ENCODE results near the gene DOC2B. TPM values are rescaled to one million over a fixed set of nuclear protein-coding genes. Genes with fewer than 3 reads are reported as not detected.
A peak's percentile ranks its signal among the peaks of the same experiment; 100 is the strongest.

The DOC2B gene
- total RNA-seq, 4 donors from 2014 or later: 4.9 to 41.9 (median 19.3) TPM

GRCh38 chr17:164303-165235, 16.9 kb downstream of the DOC2B start:
- TF ChIP-seq CTCF (IDR thresholded peaks at IDR 0.05): no peak
- DNase-seq (ENCODE audit: low spot score) (no peak), ATAC-seq (ENCODE audit: low FRiP score) (peak; percentile 60)

DNA sequence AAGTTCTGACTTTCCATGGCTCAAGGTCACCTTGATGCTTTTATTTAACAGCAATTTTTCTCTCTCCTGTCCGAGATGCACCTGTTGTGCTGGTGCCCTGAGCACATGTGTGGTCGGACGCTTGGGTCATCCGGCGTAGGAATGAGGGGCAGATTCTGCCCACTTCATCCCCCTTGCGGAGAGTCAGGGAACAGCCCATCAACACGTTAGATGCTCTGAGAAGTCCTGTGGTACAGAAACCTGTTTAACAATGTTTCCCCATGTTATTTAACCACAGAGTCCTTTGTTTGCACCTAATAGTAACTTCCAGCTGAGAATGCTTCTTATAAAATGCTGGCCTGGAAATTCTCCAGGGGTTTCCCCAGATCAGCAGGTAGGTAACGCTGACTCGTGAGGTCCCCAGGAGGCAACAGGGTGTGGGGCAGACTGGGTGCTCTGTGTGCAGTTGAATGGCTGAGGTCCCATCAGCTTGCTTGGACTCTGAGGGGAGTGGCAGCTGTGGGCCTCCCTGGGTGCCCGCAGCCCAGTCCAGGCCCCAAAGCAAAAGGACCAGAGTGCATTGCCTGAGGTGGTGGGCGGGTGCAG, 17.8 kb downstream of the DOC2B start:
- TF ChIP-seq CTCF (IDR thresholded peaks at IDR 0.05): no peak
- no peak for DNase-seq (ENCODE audit: low spot score)
- ATAC-seq (ENCODE audit: low FRiP score): no peak

- TF ChIP-seq CTCF (IDR thresholded peaks at IDR 0.05): no peak
- ATAC-seq (ENCODE audit: low FRiP score): no peak
- no peak for DNase-seq (ENCODE audit: low spot score)
These were observed 18.8 kb downstream of the DOC2B start for GRCh38 chr17:162689-163088.

GRCh38 chr17:161481-161880, 20.0 kb downstream of the DOC2B start:
- ATAC-seq (ENCODE audit: low FRiP score) (no peak), DNase-seq (ENCODE audit: low spot score) (no peak)
- no peak for TF ChIP-seq CTCF (IDR thresholded peaks at IDR 0.05)

DNA sequence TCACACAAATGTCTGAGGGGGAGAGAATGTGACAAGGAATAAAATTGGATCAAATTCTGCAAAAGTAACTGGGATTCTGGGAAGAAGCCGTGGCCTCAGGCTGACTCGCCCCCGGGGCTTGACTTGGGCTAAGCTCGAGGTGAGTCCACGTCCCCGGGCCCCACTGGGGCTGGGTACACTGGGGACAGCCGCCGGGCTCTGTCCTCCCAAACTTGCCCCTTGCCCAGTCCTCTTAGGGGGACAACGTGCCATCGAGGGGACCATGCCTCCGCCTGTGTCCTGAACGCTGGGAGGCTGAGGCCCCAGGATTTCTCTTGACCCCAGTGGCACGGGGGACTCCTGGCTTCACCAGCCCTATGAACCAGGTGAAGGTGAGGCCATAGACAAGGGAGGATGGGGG, 21.1 kb downstream of the DOC2B start:
- ATAC-seq (ENCODE audit: low FRiP score) (no peak), DNase-seq (ENCODE audit: low spot score) (no peak)

GRCh38 chr17:159609-160008, 21.8 kb downstream of the DOC2B start:
- no peak for ATAC-seq (ENCODE audit: low FRiP score)
- no peak for DNase-seq (ENCODE audit: low spot score)
- TF ChIP-seq CTCF (IDR thresholded peaks at IDR 0.05): no peak

More for the DNA sequence above, 21.1 kb downstream of the DOC2B start:
- TF ChIP-seq CTCF (IDR thresholded peaks at IDR 0.05): no peak
